IPS-18a (cell line): ENCODE measurements around the gene PLOD3.
A peak's percentile ranks its signal among the peaks of the same experiment; 100 is the strongest.

ENCODE experiments used
- H3K27ac ChIP-seq: one replicate; pipeline ENCODE4 v1.5.1; 2013; ENCODE audit warnings: low read length
- H3K27me3 ChIP-seq: one replicate; pipeline ENCODE4 v1.6.1; 2013; ENCODE audit warnings: mild to moderate bottlenecking, low read length; ENCODE audit not compliant: control insufficient read depth, insufficient read depth
- H3K36me3 ChIP-seq: one replicate; pipeline ENCODE4 v1.6.1; 2013; ENCODE audit warnings: low read depth, low read length; ENCODE audit not compliant: control insufficient read depth
- H3K4me1 ChIP-seq: one replicate; pipeline ENCODE4 v1.6.1; 2013; ENCODE audit warnings: low read depth, low read length; ENCODE audit not compliant: control insufficient read depth
- H3K4me3 ChIP-seq: one replicate; pipeline ENCODE4 v1.5.1; 2013; ENCODE audit warnings: low read length
- H3K9ac ChIP-seq: one replicate; pipeline ENCODE4 v1.6.1; 2013; ENCODE audit warnings: mild to moderate bottlenecking, low read length, moderate library complexity
- H3K9me3 ChIP-seq: one replicate; pipeline ENCODE4 v1.6.1; 2013; ENCODE audit warnings: low read depth, low read length; ENCODE audit not compliant: control insufficient read depth

Gene PLOD3

DNA sequence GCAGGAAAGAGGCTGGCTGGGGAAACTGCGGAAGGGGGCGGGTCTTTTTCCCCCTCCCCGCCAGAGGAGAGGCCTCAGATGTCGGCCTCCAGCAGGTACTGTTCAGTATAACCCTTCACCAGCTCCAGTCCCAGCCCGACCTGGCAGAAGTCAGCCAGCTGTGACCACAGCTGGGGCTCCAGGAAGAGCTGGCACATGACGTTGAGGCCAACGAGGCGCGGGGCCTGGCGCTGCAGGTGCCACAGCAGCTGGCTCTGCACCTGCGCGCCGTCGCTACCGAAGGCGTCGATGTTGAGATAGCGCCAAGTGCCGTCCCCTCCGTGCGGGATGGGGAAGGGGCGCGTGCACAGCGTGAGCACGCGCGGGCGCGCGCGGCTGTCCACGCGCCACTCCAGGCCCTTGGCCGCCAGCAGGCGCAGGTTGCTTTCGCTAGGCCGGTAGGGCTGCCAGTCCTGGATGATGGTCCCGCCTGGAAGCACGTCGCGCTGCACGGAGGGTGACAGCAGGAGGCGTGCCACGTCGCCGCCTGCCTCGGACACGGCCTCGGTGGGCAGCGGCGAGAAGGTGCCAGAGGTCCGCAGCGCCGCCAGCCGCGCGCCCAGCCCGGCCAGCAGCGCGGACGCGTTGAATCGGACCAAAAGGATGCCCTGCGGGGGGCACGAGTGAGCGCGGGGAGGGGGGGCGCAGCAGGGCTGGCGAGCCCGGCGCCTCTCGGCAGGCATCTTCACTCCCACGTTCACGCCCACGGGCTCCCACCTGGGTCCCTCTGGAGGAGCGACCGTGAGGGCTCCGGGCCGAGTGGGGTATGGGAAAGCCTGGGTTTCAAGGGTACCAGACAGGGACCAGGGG, 45.2 kb downstream of the PLOD3 start:
- no peak overlapping the region for H3K27ac ChIP-seq
- H3K36me3 ChIP-seq, result no peaks in the 10 kb centered on the region
- peak overlapping the region; percentile 46 for H3K4me3 ChIP-seq
- peaks cover 100% of the 10 kb centered on the region for H3K27me3 ChIP-seq
- H3K4me1 ChIP-seq, result peaks cover 37% of the 10 kb centered on the region
- H3K9ac ChIP-seq, result no peak overlapping the region
- no peaks in the 10 kb centered on the region for H3K9me3 ChIP-seq

GRCh38 chr7:101171442-101171837, 45.9 kb downstream of the PLOD3 start:
- Histone ChIP-seq H3K36me3 (no peaks in the 10 kb centered on the region), H3K4me1 (peaks cover 41% of the 10 kb centered on the region), H3K4me3 (peak overlapping the region; percentile 46), H3K27me3 (peaks cover 98% of the 10 kb centered on the region), H3K27ac (no peak overlapping the region), H3K9ac (no peak overlapping the region), H3K9me3 (no peaks in the 10 kb centered on the region)

GRCh38 chr7:101170617-101171441, 46.6 kb downstream of the PLOD3 start:
- H3K4me1 ChIP-seq, result peaks cover 44% of the 10 kb centered on the region
- no peaks in the 10 kb centered on the region for H3K36me3 ChIP-seq
- H3K4me3 ChIP-seq, result no peak overlapping the region
- H3K27me3 ChIP-seq, result peaks cover 97% of the 10 kb centered on the region
- H3K27ac ChIP-seq, result no peak overlapping the region
- no peak overlapping the region for H3K9ac ChIP-seq
- H3K9me3 ChIP-seq, result no peaks in the 10 kb centered on the region

DNA sequence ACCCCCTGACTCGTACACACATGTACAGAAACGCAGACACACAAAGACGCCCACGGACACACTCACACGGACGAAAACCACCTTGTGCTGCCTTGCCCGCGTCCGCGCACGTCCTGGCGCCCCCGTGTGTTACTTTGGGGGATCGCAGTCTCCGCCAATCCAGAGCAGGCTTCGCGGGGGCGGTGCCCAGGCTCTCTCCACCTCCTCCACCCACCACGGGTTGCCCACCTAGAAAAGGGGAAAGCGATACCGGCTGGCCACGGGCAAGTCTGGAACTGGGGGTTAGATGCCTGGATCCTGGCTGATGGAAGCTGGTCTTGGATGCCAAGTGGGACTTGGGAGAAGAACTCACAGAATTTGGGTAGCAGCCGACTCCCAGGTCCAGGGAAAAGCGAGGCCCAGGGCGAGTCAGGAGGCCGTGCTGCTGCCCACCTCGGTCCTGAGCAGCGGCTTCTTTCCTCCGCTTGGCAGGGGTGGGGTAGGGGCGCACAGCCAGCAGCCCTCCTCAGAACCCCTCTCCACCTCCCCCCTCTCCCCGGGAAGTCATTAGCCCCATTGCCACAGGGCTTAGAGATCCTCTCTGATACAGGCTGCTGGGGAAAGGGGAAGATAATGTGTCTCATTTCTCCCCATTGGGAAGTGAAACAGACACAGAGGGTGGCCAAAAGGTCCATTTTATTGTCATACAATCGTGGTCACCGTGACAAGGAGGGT, 47.4 kb downstream of the PLOD3 start:
- Histone ChIP-seq H3K4me1 (peaks cover 48% of the 10 kb centered on the region), H3K27me3 (peaks cover 96% of the 10 kb centered on the region), H3K9ac (no peak overlapping the region), H3K36me3 (no peaks in the 10 kb centered on the region), H3K9me3 (no peaks in the 10 kb centered on the region), H3K27ac (no peak overlapping the region), H3K4me3 (peak overlapping the region; percentile 42)

- no peaks in the 10 kb centered on the region for H3K36me3 ChIP-seq
- no peak overlapping the region for H3K9ac ChIP-seq
- no peak overlapping the region for H3K27ac ChIP-seq
- peak overlapping the region; percentile 49 for H3K4me3 ChIP-seq
- peaks cover 96% of the 10 kb centered on the region for H3K27me3 ChIP-seq
- H3K4me1 ChIP-seq, result peaks cover 53% of the 10 kb centered on the region
- no peaks in the 10 kb centered on the region for H3K9me3 ChIP-seq
These were observed 48.1 kb downstream of the PLOD3 start for GRCh38 chr7:101169110-101169837.

DNA sequence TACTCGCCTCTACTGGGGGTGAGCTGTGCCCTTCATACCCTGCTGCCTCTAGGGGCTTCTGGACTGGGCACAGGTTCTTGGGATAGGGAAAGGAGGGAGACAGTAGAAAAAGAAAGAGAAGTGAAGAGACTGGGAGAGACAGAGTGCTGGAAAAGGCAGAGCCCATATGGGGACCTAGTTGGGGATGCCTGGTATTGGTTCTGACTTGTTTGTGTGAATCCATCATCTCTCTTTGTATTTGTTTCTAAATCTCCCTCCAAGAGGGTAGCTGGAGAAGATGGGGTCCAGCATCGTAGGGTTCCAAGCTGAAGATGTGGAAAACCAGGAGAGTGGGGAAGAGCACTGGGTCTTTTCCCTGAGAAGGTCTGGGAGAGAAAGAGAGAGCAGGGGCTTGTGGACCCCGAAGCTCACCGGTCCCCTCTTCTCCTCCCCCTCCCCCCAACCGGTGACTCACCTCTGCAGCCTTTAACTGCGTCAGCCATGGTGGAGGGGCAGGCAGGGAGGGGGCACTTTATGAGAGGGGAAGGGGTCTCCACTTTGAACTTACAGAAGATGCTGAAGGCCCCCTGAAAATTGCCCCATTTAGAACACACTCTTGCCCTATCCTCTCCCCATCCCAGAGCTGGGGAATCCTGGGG, 48.9 kb downstream of the PLOD3 start:
- no peaks in the 10 kb centered on the region for H3K36me3 ChIP-seq
- peaks cover 95% of the 10 kb centered on the region for H3K27me3 ChIP-seq
- no peaks in the 10 kb centered on the region for H3K9me3 ChIP-seq
- H3K9ac ChIP-seq, result no peak overlapping the region
- peaks cover 53% of the 10 kb centered on the region for H3K4me1 ChIP-seq
- no peak overlapping the region for H3K27ac ChIP-seq
- peak overlapping the region; percentile 49 for H3K4me3 ChIP-seq

- Histone ChIP-seq H3K9me3 (no peaks in the 10 kb centered on the region), H3K4me3 (peak overlapping the region; percentile 49), H3K36me3 (no peaks in the 10 kb centered on the region), H3K27me3 (peaks cover 88% of the 10 kb centered on the region), H3K27ac (no peak overlapping the region), H3K9ac (no peak overlapping the region), H3K4me1 (peaks cover 53% of the 10 kb centered on the region)
These were observed 49.6 kb downstream of the PLOD3 start for GRCh38 chr7:101167645-101168411.

DNA sequence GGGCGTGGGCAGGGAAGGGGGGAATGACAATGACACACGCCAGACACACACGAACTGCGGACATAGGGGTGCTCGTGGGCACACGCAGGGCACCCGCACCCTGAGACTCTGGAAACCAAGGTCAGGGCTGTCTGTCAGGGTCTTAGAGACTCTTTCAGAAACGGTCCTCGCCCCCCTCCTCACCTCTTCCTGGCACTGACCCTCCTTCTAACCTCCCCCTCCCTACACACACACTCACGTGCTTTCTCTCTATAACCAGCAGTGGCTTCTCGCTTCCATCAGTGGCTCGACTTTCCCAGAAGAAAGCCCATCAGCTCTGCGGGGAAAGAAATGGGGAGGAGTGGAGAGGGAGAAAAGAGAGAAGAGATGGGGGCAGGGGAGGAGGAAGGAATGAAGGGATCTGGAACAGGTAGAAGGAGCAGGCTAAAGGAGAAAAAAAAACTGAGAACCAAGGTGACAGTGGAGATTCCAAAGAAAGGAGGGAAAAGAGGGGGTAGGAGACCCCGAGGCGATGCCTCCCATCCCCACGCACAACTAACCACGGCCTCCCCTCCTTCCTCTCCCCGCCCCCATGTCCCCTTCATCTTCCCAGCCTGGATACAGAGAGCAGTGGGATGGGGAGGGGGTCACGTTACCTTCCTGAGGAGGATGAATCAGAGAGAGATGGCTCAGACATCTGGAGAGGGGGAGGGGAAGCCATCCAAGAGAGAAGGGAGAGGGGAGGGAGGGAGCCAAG, 50.3 kb downstream of the PLOD3 start:
- Histone ChIP-seq H3K36me3 (no peaks in the 10 kb centered on the region), H3K4me3 (peak overlapping the region; percentile 49), H3K9me3 (no peaks in the 10 kb centered on the region), H3K9ac (no peak overlapping the region), H3K27me3 (peaks cover 85% of the 10 kb centered on the region), H3K4me1 (peaks cover 58% of the 10 kb centered on the region), H3K27ac (no peak overlapping the region)

GRCh38 chr7:101166648-101166908, 50.8 kb downstream of the PLOD3 start:
- Histone ChIP-seq H3K4me1 (peaks cover 59% of the 10 kb centered on the region), H3K27ac (no peak overlapping the region)

More at GRCh38 chr7:101166648-101166908, 50.8 kb downstream of the PLOD3 start:
- no peak overlapping the region for H3K9ac ChIP-seq
- peak overlapping the region; percentile 68 for H3K4me3 ChIP-seq
- H3K36me3 ChIP-seq, result no peaks in the 10 kb centered on the region
- H3K27me3 ChIP-seq, result peaks cover 85% of the 10 kb centered on the region
- no peaks in the 10 kb centered on the region for H3K9me3 ChIP-seq
